ENCODE measurements around the gene CLK1. TPM values are rescaled to one million over a fixed set of nuclear protein-coding genes. Genes with fewer than 3 reads are reported as not detected.
A peak's percentile ranks its signal among the peaks of the same experiment; 100 is the strongest.

Gene CLK1
- total and polyA plus RNA-seq, 4 experiments from 2014 or later = 18.1 to 499 (median 262) TPM

- Mint-ChIP-seq H3K27ac (peak overlapping the region in 1 of 7 donors; percentile 38), H3K36me3 (peaks cover under 1 to 1% of the 10 kb centered on the region in 2 donors), H3K27me3 (no peaks in the 10 kb centered on the region), H3K4me3 (no peak overlapping the region), H3K4me1 (peaks cover 0 to 4% (median 2%) of the 10 kb centered on the region in 4 donors), H3K9me3 (peaks cover 0 to 2% (median 0%) of the 10 kb centered on the region in 8 donors)
- Histone ChIP-seq H3K27me3 (ENCODE audit: insufficient read depth, low read length) (no peaks in the 10 kb centered on the region), H3K4me3 (ENCODE audit: low read length in 2 of 2) (no peak overlapping the region), H3K9me3 (ENCODE audit: control insufficient read depth in 1 of 2, low read length in 2 of 2) (no peaks in the 10 kb centered on the region), H3K4me1 (ENCODE audit: insufficient read depth, low read length) (no peaks in the 10 kb centered on the region), H3K27ac (ENCODE audit: low read depth, low read length) (no peak overlapping the region), H3K36me3 (ENCODE audit: insufficient read depth, low read length) (no peaks in the 10 kb centered on the region)
- ChIA-PET POLR2A (ENCODE audit: partially characterized antibody) (interaction anchor here (0.7 to 3.1 kb wide), 3 partner anchors 11 to 19 kb away, joined by 3 to 15 read pairs (median 6); partner anchors contain the start of gene CLK1), CTCF (ENCODE audit: partially characterized antibody) (interaction anchor here (0.8 to 0.9 kb wide), 2 partner anchors 11 to 14 kb away, joined by 3 read pairs; no protein-coding TSS in a partner anchor)
- DNase-seq = no peak
- intact Hi-C loops (cut with micrococcal nuclease) = no loop called here
Measured at GRCh38 chr2:200845194-200845593, 19.3 kb downstream of the CLK1 start.

- peak overlapping the region in 3 of 7 donors; percentile 38 to 85 (median 39) for H3K27ac Mint-ChIP-seq
- H3K4me1 ChIP-seq (ENCODE audit: insufficient read depth, low read length) = no peaks in the 10 kb centered on the region
- H3K4me3 ChIP-seq (ENCODE audit: low read length in 2 of 2) = no peak overlapping the region
- no peak overlapping the region for H3K4me3 Mint-ChIP-seq
- DNase-seq = no peak
- no peaks in the 10 kb centered on the region for H3K27me3 Mint-ChIP-seq
- no peaks in the 10 kb centered on the region for H3K9me3 ChIP-seq (ENCODE audit: control insufficient read depth in 1 of 2, low read length in 2 of 2)
- H3K36me3 ChIP-seq (ENCODE audit: insufficient read depth, low read length) = no peaks in the 10 kb centered on the region
- H3K4me1 Mint-ChIP-seq = peaks cover 0 to 4% (median 2%) of the 10 kb centered on the region in 4 donors
- no peaks in the 10 kb centered on the region for H3K27me3 ChIP-seq (ENCODE audit: insufficient read depth, low read length)
- H3K36me3 Mint-ChIP-seq = no peaks in the 10 kb centered on the region
- intact Hi-C loops (cut with micrococcal nuclease) = no loop called here
- POLR2A ChIA-PET (ENCODE audit: partially characterized antibody) = interaction anchor here (0.7 to 3.1 kb wide), 3 partner anchors 12 to 19 kb away, joined by 3 to 15 read pairs (median 6); no protein-coding TSS in a partner anchor
- CTCF ChIA-PET (ENCODE audit: partially characterized antibody) = no interaction called here
- H3K27ac ChIP-seq (ENCODE audit: low read depth, low read length) = no peak overlapping the region
- peaks cover 0 to 2% (median 0%) of the 10 kb centered on the region in 8 donors for H3K9me3 Mint-ChIP-seq
Measured at GRCh38 chr2:200843993-200844948, 20.2 kb downstream of the CLK1 start.

GRCh38 chr2:200839513-200839912 lies 24.9 kb downstream of the CLK1 start:
- POLR2A ChIA-PET (ENCODE audit: partially characterized antibody) = no interaction called here
- no peaks in the 10 kb centered on the region for H3K27me3 Mint-ChIP-seq

GRCh38 chr2:200834701-200835100 lies 29.8 kb downstream of the CLK1 start:
- POLR2A ChIA-PET (ENCODE audit: partially characterized antibody) = no interaction called here
- peaks cover 0 to 35% (median 13%) of the 10 kb centered on the region in 8 donors for H3K9me3 Mint-ChIP-seq
- no peaks in the 10 kb centered on the region for H3K4me1 Mint-ChIP-seq
- DNase-seq = no peak
- H3K4me1 ChIP-seq (ENCODE audit: insufficient read depth, low read length) = no peaks in the 10 kb centered on the region
- H3K4me3 ChIP-seq (ENCODE audit: low read length in 2 of 2) = no peak overlapping the region
- CTCF ChIA-PET (ENCODE audit: partially characterized antibody) = no interaction called here
- peaks cover 0 to 8% of the 10 kb centered on the region in 2 donors for H3K9me3 ChIP-seq (ENCODE audit: control insufficient read depth in 1 of 2, low read length in 2 of 2)
- intact Hi-C loops (cut with micrococcal nuclease) = no loop called here
- no peaks in the 10 kb centered on the region for H3K27me3 ChIP-seq (ENCODE audit: insufficient read depth, low read length)
- no peaks in the 10 kb centered on the region for H3K36me3 ChIP-seq (ENCODE audit: insufficient read depth, low read length)
- H3K27ac ChIP-seq (ENCODE audit: low read depth, low read length) = no peak overlapping the region
- no peak overlapping the region for H3K4me3 Mint-ChIP-seq
- H3K27me3 Mint-ChIP-seq = no peaks in the 10 kb centered on the region
- H3K27ac Mint-ChIP-seq = no peak overlapping the region
- peaks cover 0 to 5% of the 10 kb centered on the region in 2 donors for H3K36me3 Mint-ChIP-seq

More at GRCh38 chr2:200839513-200839912, 24.9 kb downstream of the CLK1 start:
- no peaks in the 10 kb centered on the region for H3K4me1 Mint-ChIP-seq
- H3K27me3 ChIP-seq (ENCODE audit: insufficient read depth, low read length) = no peaks in the 10 kb centered on the region
- H3K9me3 Mint-ChIP-seq = peaks cover 0 to 32% (median 13%) of the 10 kb centered on the region in 8 donors
- CTCF ChIA-PET (ENCODE audit: partially characterized antibody) = no interaction called here
- intact Hi-C loops (cut with micrococcal nuclease) = no loop called here
- no peak overlapping the region for H3K27ac ChIP-seq (ENCODE audit: low read depth, low read length)
- no peaks in the 10 kb centered on the region for H3K36me3 Mint-ChIP-seq
- no peaks in the 10 kb centered on the region for H3K4me1 ChIP-seq (ENCODE audit: insufficient read depth, low read length)
- no peak for DNase-seq
- H3K4me3 Mint-ChIP-seq = no peak overlapping the region
- H3K27ac Mint-ChIP-seq = no peak overlapping the region
- peaks cover 0 to 8% of the 10 kb centered on the region in 2 donors for H3K9me3 ChIP-seq (ENCODE audit: control insufficient read depth in 1 of 2, low read length in 2 of 2)
- H3K36me3 ChIP-seq (ENCODE audit: insufficient read depth, low read length) = no peaks in the 10 kb centered on the region
- no peak overlapping the region for H3K4me3 ChIP-seq (ENCODE audit: low read length in 2 of 2)

GRCh38 chr2:200829258-200829655 lies 35.2 kb downstream of the CLK1 start:
- H3K27ac ChIP-seq (ENCODE audit: low read depth, low read length) = no peak overlapping the region
- intact Hi-C loops (cut with micrococcal nuclease) = no loop called here
- no peak for DNase-seq
- CTCF ChIA-PET (ENCODE audit: partially characterized antibody) = no interaction called here
- Mint-ChIP-seq H3K9me3 (peaks cover 0 to 2% (median 0%) of the 10 kb centered on the region in 8 donors), H3K36me3 (peaks cover 9% of the 10 kb centered on the region in 2 donors), H3K4me1 (peaks cover 0 to 1% (median 0%) of the 10 kb centered on the region in 4 donors), H3K4me3 (no peak overlapping the region), H3K27ac (no peak overlapping the region), H3K27me3 (no peaks in the 10 kb centered on the region)
- H3K9me3 ChIP-seq (ENCODE audit: control insufficient read depth in 1 of 2, low read length in 2 of 2) = peaks cover 0 to 3% of the 10 kb centered on the region in 2 donors
- H3K4me1 ChIP-seq (ENCODE audit: insufficient read depth, low read length) = no peaks in the 10 kb centered on the region
- POLR2A ChIA-PET (ENCODE audit: partially characterized antibody) = interaction anchor here (0.9 to 1.9 kb wide), 2 partner anchors 11 to 35 kb away, joined by 3 to 5 read pairs; partner anchors contain the start of gene CLK1
- H3K36me3 ChIP-seq (ENCODE audit: insufficient read depth, low read length) = no peaks in the 10 kb centered on the region
- no peaks in the 10 kb centered on the region for H3K27me3 ChIP-seq (ENCODE audit: insufficient read depth, low read length)
- H3K4me3 ChIP-seq (ENCODE audit: low read length in 2 of 2) = no peak overlapping the region

- CTCF ChIA-PET (ENCODE audit: partially characterized antibody) = no interaction called here
- Mint-ChIP-seq H3K9me3 (peaks cover 0 to 2% (median 0%) of the 10 kb centered on the region in 8 donors), H3K4me1 (peaks cover 0 to 1% (median 0%) of the 10 kb centered on the region in 4 donors)
Measured at GRCh38 chr2:200828572-200829257, 35.7 kb downstream of the CLK1 start.

More at GRCh38 chr2:200828572-200829257, 35.7 kb downstream of the CLK1 start:
- no peak overlapping the region for H3K4me3 ChIP-seq (ENCODE audit: low read length in 2 of 2)
- POLR2A ChIA-PET (ENCODE audit: partially characterized antibody) = interaction anchor here (0.9 to 1.9 kb wide), 2 partner anchors 10 to 36 kb away, joined by 3 to 5 read pairs; partner anchors contain the start of gene CLK1
- intact Hi-C loops (cut with micrococcal nuclease) = no loop called here
- no peaks in the 10 kb centered on the region for H3K36me3 ChIP-seq (ENCODE audit: insufficient read depth, low read length)
- no peak overlapping the region for H3K27ac ChIP-seq (ENCODE audit: low read depth, low read length)
- peaks cover 6 to 9% of the 10 kb centered on the region in 2 donors for H3K36me3 Mint-ChIP-seq
- H3K27ac Mint-ChIP-seq = no peak overlapping the region
- H3K27me3 ChIP-seq (ENCODE audit: insufficient read depth, low read length) = no peaks in the 10 kb centered on the region
- DNase-seq = no peak
- H3K4me3 Mint-ChIP-seq = no peak overlapping the region
- H3K27me3 Mint-ChIP-seq = no peaks in the 10 kb centered on the region
- no peaks in the 10 kb centered on the region for H3K4me1 ChIP-seq (ENCODE audit: insufficient read depth, low read length)
- H3K9me3 ChIP-seq (ENCODE audit: control insufficient read depth in 1 of 2, low read length in 2 of 2) = peaks cover 0 to 3% of the 10 kb centered on the region in 2 donors

All from CD4-positive, alpha-beta memory T cell (primary cell).